CD14-positive monocyte (primary cell): Measurements from ENCODE around the gene VSIG8. TPM values are rescaled to one million over a fixed set of nuclear protein-coding genes. Genes with fewer than 3 reads are reported as not detected.

Experiments used
- DNase-seq, 3 donors: peaks; one replicate each; pipeline ENCODE4 v3.0.0-alpha.2; 2011 to 2022
- H2AFZ ChIP-seq: 2 replicates; pipeline ENCODE4 v1.6.0; 2012; ENCODE audit warnings: mild to moderate bottlenecking, low read depth, low read length, inconsistent platforms; ENCODE audit not compliant: insufficient read depth, poor library complexity, severe bottlenecking
- H3K27ac ChIP-seq, 2 donors: 1 replicate in 1 of 2; 2 replicates in 1 of 2; pipeline ENCODE4 v1.5.1; 2012 to 2013; ENCODE audit warnings: low read length in 2 of 2, control low read depth in 1 of 2, inconsistent platforms in 1 of 2, low read depth in 1 of 2, mild to moderate bottlenecking in 1 of 2
- H3K27me3 ChIP-seq, 2 donors: one replicate each; pipeline versions ENCODE4 v1.6.0 to v1.6.1; 2011 to 2013; ENCODE audit warnings: low read length in 2 of 2; ENCODE audit not compliant: control insufficient read depth in 2 of 2, insufficient read depth in 2 of 2
- H3K36me3 ChIP-seq, 2 donors: replicated peaks in 1 of 2; 1 replicate in 1 of 2; 2 replicates in 1 of 2; pipeline versions ENCODE4 v1.5.1 to v1.6.1; 2012 to 2013; ENCODE audit warnings: low read length in 2 of 2, control low read depth in 1 of 2, inconsistent platforms in 1 of 2, mild to moderate bottlenecking in 1 of 2; ENCODE audit not compliant: insufficient read depth in 2 of 2, control insufficient read depth in 1 of 2
- H3K4me1 ChIP-seq, 2 donors: 1 replicate in 1 of 2; 2 replicates in 1 of 2; pipeline versions ENCODE4 v1.5.1 to v1.6.1; 2012 to 2013; ENCODE audit warnings: low read length in 2 of 2, control low read depth in 1 of 2, inconsistent platforms in 1 of 2, mild to moderate bottlenecking in 1 of 2, moderate library complexity in 1 of 2; ENCODE audit not compliant: insufficient read depth in 2 of 2, control insufficient read depth in 1 of 2
- H3K4me2 ChIP-seq: replicated peaks from 2 replicates; pipeline ENCODE3; 2012; ENCODE audit warnings: low read length, moderate library complexity, mild to moderate bottlenecking; ENCODE audit not compliant: poor library complexity, severe bottlenecking; ENCODE audit errors: extremely low read depth
- H3K4me3 ChIP-seq, 3 experiments: fragments of 200-600 bp in 1 of 3; sonication (generic) in 1 of 3; replicated peaks in 1 of 3; 1 replicate in 2 of 3; 2 replicates in 1 of 3; pipeline ENCODE4 v1.5.1; 2011 to 2013; ENCODE audit warnings: low read length in 3 of 3, mild to moderate bottlenecking in 3 of 3, control low read depth in 2 of 3, low read depth in 2 of 3, inconsistent platforms in 1 of 3, moderate library complexity in 1 of 3
- H3K79me2 ChIP-seq: 2 replicates; pipeline ENCODE4 v1.6.0; 2012; ENCODE audit warnings: mild to moderate bottlenecking, control low read depth, inconsistent platforms, low read length, moderate library complexity; ENCODE audit not compliant: insufficient read depth
- H3K9ac ChIP-seq: 2 replicates; pipeline ENCODE4 v1.6.0; 2017; ENCODE audit warnings: low read length, mild to moderate bottlenecking; ENCODE audit not compliant: insufficient read depth, poor library complexity, severe bottlenecking
- H3K9me3 ChIP-seq, 2 donors: replicated peaks in 1 of 2; 1 replicate in 1 of 2; 2 replicates in 1 of 2; pipeline versions ENCODE4 v1.5.1 to v1.6.1; 2012 to 2013; ENCODE audit warnings: low read length in 2 of 2, control low read depth in 1 of 2; ENCODE audit not compliant: control insufficient read depth in 1 of 2, insufficient read depth in 1 of 2
- H4K20me1 ChIP-seq: 2 replicates; pipeline ENCODE4 v1.6.0; 2012; ENCODE audit warnings: mild to moderate bottlenecking, low read length, control low read depth, moderate library complexity; ENCODE audit not compliant: insufficient read depth
- H3K27ac Mint-ChIP-seq, 7 donors: one replicate each; pipeline ENCODE4 v1.8.0; 2020; ENCODE audit warnings: mild to moderate bottlenecking in 7 of 7, mixed read lengths in 7 of 7, moderate library complexity in 6 of 7, inconsistent platforms in 2 of 7
- H3K27me3 Mint-ChIP-seq, 3 donors: one replicate each; pipeline ENCODE4 v1.8.0; 2021 to 2022; ENCODE audit warnings: low read depth in 3 of 3, mild to moderate bottlenecking in 3 of 3, mixed read lengths in 3 of 3, moderate library complexity in 3 of 3, inconsistent platforms in 1 of 3
- H3K36me3 Mint-ChIP-seq, 2 donors: one replicate each; pipeline ENCODE4 v1.8.0; 2020; ENCODE audit warnings: mixed read lengths in 2 of 2, inconsistent platforms in 1 of 2, mild to moderate bottlenecking in 1 of 2
- H3K4me1 Mint-ChIP-seq: one replicate; pipeline ENCODE4 v1.8.0; 2020; ENCODE audit warnings: mild to moderate bottlenecking, mixed read lengths
- H3K4me3 Mint-ChIP-seq, 2 donors: one replicate each; pipeline ENCODE4 v1.8.0; 2020; ENCODE audit warnings: mild to moderate bottlenecking in 2 of 2, mixed read lengths in 2 of 2, moderate library complexity in 1 of 2
- H3K9me3 Mint-ChIP-seq, 7 donors: one replicate each; pipeline ENCODE4 v1.8.0; 2020 to 2022; ENCODE audit warnings: mixed read lengths in 7 of 7, mild to moderate bottlenecking in 6 of 7, moderate library complexity in 6 of 7, inconsistent platforms in 2 of 7
- WGBS: methylation state at CpG from one replicate; pipeline ENCODE4 v1.1.5; 2013; ENCODE audit warnings: missing lambda C conversion rate; ENCODE audit not compliant: insufficient coverage; 5-methylcytosine and 5-hydroxymethylcytosine counted together
- intact Hi-C, 2 donors: fragments of 100-400 bp; cut with micrococcal nuclease; formaldehyde crosslinking; loops; one replicate each; pipeline versions ENCODE4 v1.15.0 to v1.15.1; 2023
- polyA plus RNA-seq, 3 donors: library from polyadenylated mRNA; depleted of rRNA in 1 of 3; unstranded in 2 of 3; stranded (reverse) in 1 of 3; fragments of 300-500 nt in 2 of 3; fragments of >200 nt in 1 of 3; fragmentation: Illumina TruSeq in 2 of 3; gene quantifications; 1 replicate in 2 of 3; 2 replicates in 1 of 3; pipeline ENCODE4 v1.2.3, GENCODE V29; 2012 to 2021
- TF ChIP-seq, protein P1 (sequence below): fragments of 200-600 bp; IDR thresholded peaks from one replicate; pipeline ENCODE4 v1.8.0; 2022; ENCODE audit warnings: antibody characterized with exemption, mild to moderate bottlenecking

Gene VSIG8
- polyA plus RNA-seq, 3 donors = 0.04 TPM; not detected in 2

DNA sequence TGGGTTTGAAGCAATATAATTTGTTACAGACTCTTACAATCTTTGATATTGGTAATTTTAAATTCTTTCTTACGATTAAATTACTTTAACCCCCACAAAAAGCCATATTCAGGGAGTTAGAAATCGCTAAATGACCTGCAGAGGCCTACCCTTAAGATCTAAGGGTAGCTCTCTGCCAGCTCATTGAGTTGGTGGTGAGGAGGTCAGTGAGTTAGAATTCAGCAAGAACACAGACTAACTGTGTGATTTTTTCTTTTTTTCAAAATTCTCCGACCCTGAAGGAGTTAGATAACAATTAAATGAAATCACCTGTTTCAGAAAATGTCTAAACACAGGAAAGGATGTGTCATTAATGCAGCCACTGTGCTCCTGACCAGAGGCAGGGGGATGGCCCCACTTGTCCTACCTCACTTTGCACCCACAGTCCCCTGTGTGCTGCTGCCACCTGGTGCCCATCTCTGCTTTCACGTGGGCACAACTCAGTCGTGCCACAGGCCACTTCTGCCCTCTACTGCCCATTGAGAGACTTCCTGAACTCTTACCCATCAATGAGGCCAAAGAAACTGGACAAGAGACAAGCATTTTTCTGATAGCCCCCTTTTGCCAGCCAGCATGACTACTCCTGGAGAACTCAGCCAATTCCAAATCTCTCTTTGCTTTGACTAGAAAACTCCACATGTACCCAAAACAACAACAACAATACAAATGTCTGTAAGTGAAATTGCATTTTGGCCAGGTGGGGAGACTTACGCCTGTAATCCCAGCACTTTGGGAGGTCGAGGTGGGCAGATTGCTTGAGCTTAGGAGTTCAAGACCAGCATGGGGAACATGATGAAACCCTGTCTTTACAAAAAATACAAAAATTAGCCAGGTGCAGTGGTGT lies 29.1 kb upstream of the VSIG8 start:
- Histone ChIP-seq H3K4me1 (peaks cover 58 to 62% of the 10 kb centered on the region in 2 donors), H3K4me2 (no peak overlapping the region), H3K4me3 (no peak overlapping the region), H2AFZ (no peak overlapping the region), H3K9me3 (no peaks in the 10 kb centered on the region), H3K27me3 (no peaks in the 10 kb centered on the region), H3K27ac (no peak overlapping the region), H4K20me1 (no peaks in the 10 kb centered on the region), H3K79me2 (no peaks in the 10 kb centered on the region), H3K9ac (no peak overlapping the region), H3K36me3 (no peaks in the 10 kb centered on the region)
- intact Hi-C loops = loop anchor here (1.0 to 5.0 kb wide), 7 partner anchors 36 to 729 kb away; partner anchors contain the start of genes DUSP23 (in 2 of the 2) and TAGLN2 (in 1 of the 2)
- H3K36me3 Mint-ChIP-seq = peaks cover 0 to 3% of the 10 kb centered on the region in 2 donors
- 4% methylated on average over 2 of the region's 7 CpGs for WGBS
- H3K4me1 Mint-ChIP-seq = peaks cover 60% of the 10 kb centered on the region
- TF ChIP-seq, protein P1, sequence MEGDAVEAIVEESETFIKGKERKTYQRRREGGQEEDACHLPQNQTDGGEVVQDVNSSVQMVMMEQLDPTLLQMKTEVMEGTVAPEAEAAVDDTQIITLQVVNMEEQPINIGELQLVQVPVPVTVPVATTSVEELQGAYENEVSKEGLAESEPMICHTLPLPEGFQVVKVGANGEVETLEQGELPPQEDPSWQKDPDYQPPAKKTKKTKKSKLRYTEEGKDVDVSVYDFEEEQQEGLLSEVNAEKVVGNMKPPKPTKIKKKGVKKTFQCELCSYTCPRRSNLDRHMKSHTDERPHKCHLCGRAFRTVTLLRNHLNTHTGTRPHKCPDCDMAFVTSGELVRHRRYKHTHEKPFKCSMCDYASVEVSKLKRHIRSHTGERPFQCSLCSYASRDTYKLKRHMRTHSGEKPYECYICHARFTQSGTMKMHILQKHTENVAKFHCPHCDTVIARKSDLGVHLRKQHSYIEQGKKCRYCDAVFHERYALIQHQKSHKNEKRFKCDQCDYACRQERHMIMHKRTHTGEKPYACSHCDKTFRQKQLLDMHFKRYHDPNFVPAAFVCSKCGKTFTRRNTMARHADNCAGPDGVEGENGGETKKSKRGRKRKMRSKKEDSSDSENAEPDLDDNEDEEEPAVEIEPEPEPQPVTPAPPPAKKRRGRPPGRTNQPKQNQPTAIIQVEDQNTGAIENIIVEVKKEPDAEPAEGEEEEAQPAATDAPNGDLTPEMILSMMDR = peak; percentile 99
- no peak overlapping the region for H3K4me3 Mint-ChIP-seq
- H3K9me3 Mint-ChIP-seq = peaks cover 0 to 2% (median 0%) of the 10 kb centered on the region in 7 donors
- peak; percentile 89 to 95 (median 93) for DNase-seq
- peak overlapping the region in 5 of 7 donors; percentile 54 to 90 (median 84) for H3K27ac Mint-ChIP-seq
- peaks cover 0 to 4% (median 1%) of the 10 kb centered on the region in 3 donors for H3K27me3 Mint-ChIP-seq

DNA sequence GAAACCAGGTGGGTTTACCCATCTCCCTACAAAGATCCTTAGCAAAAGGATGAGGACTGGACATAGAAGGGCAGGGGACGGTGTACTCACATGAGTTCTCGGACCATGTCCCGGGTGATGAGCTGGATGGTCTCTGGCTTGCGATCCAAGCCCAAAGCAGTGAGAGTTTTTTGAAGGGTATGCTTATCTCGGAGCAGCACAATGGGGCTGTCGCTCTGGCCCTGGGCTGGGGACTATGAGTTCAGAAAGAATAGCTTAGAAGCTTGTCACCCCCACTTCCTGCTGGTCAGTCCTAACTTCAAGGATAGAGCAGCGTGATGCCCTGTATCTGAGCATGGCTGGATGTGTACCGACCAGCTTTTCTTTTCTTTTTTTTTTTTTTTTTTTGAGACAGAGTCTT lies 27.9 kb upstream of the VSIG8 start:
- Histone ChIP-seq H3K9ac (no peak overlapping the region), H2AFZ (no peak overlapping the region), H3K4me2 (peak overlapping the region; percentile 66), H3K27me3 (no peaks in the 10 kb centered on the region), H3K4me3 (peak overlapping the region in 1 of 3 experiments; percentile 60), H3K36me3 (no peaks in the 10 kb centered on the region), H3K4me1 (peaks cover 48 to 52% of the 10 kb centered on the region in 2 donors), H3K9me3 (no peaks in the 10 kb centered on the region), H3K79me2 (no peaks in the 10 kb centered on the region), H3K27ac (peak overlapping the region; percentile 44 to 84), H4K20me1 (no peaks in the 10 kb centered on the region)
- H3K36me3 Mint-ChIP-seq = peaks cover 0 to 3% of the 10 kb centered on the region in 2 donors
- peaks cover 51% of the 10 kb centered on the region for H3K4me1 Mint-ChIP-seq
- no peak for DNase-seq
- intact Hi-C loops = loop anchor here (2.0 to 5.0 kb wide), 6 partner anchors 37 to 728 kb away; partner anchors contain the start of genes DUSP23 (in 2 of the 2) and TAGLN2 (in 1 of the 2)
- H3K9me3 Mint-ChIP-seq = peaks cover 0 to 2% (median 0%) of the 10 kb centered on the region in 7 donors
- WGBS = 100% methylated on average over 4 of the region's 8 CpGs
- TF ChIP-seq, protein P1 = no peak
- peak overlapping the region in 1 of 2 donors; percentile 5 for H3K4me3 Mint-ChIP-seq
- H3K27ac Mint-ChIP-seq = peak overlapping the region; percentile 87 to 96 (median 91)
- H3K27me3 Mint-ChIP-seq = peaks cover 0 to 3% (median 1%) of the 10 kb centered on the region in 3 donors
